NCI-H1105 (cell line): ENCODE results near the gene FUBP1.
"Not testable (repeated sequence)": the region's sequence is repeated elsewhere in the genome, so short reads cannot be mapped to it uniquely, and the experiment has no call there.

Source experiments
- DNase-seq: peaks from one replicate; lab custom pipeline; 2025; lab: John Stamatoyannopoulos, UW

Gene FUBP1

GRCh38 chr1:77942400-77943140 lies 36.3 kb downstream of the FUBP1 start:
- DNase-seq, result no peak

- no peak for DNase-seq
Observed at GRCh38 chr1:77940921-77941570, 37.8 kb downstream of the FUBP1 start.

GRCh38 chr1:77938651-77939050 lies 40.2 kb downstream of the FUBP1 start:
- no peak for DNase-seq

- DNase-seq, result no peak
Observed at GRCh38 chr1:77929806-77930205, 49.1 kb downstream of the FUBP1 start.

- DNase-seq, result no peak
Observed at GRCh38 chr1:77927414-77927813, 51.5 kb downstream of the FUBP1 start.

- DNase-seq, result no peak
Observed at GRCh38 chr1:77926561-77927357, 52.1 kb downstream of the FUBP1 start.

GRCh38 chr1:77925956-77926355 lies 52.9 kb downstream of the FUBP1 start:
- DNase-seq, result no peak

- no peak for DNase-seq
Observed at GRCh38 chr1:77925518-77925917, 53.4 kb downstream of the FUBP1 start.

- not testable (repeated sequence) for DNase-seq
Observed at GRCh38 chr1:77918918-77919317, 60.0 kb downstream of the FUBP1 start.

GRCh38 chr1:77910116-77910515 lies 68.8 kb downstream of the FUBP1 start:
- DNase-seq, result no peak

- no peak for DNase-seq
Observed at GRCh38 chr1:77906624-77907023, 72.2 kb downstream of the FUBP1 start.

- no peak for DNase-seq
Observed at GRCh38 chr1:77906019-77906545, 72.8 kb downstream of the FUBP1 start.

GRCh38 chr1:77905603-77906002 lies 73.3 kb downstream of the FUBP1 start:
- no peak for DNase-seq

GRCh38 chr1:77900687-77901293 lies 78.1 kb downstream of the FUBP1 start:
- DNase-seq, result peak; percentile 23

- DNase-seq, result no peak
Observed at GRCh38 chr1:77899647-77900320, 79.1 kb downstream of the FUBP1 start.
